Prostate gland (tissue), 2 donors: ENCODE measurements around the gene VAC14.

ENCODE experiments used
- POLR2A ChIP-seq: fragments of 450-650 bp; IDR thresholded peaks from one replicate; pipeline ENCODE4 v1.6.1; 2016; ENCODE audit warnings: antibody characterized with exemption, mild to moderate bottlenecking
- POLR2AphosphoS5 ChIP-seq: sonication (generic); formaldehyde crosslinking; IDR thresholded peaks from one replicate; pipeline ENCODE4 v1.6.1; 2017; ENCODE audit warnings: antibody characterized with exemption
- TF ChIP-seq, protein P1 (sequence below), 4 experiments: fragments of 200-600 bp in 2 of 4; fragments of 450-650 bp in 2 of 4; sonication (generic) in 2 of 4; IDR thresholded peaks; 1 replicate in 3 of 4; 2 replicates in 1 of 4; pipeline ENCODE4 v1.5.1; 2016 to 2019; ENCODE audit warnings: antibody characterized with exemption in 4 of 4, mild to moderate bottlenecking in 2 of 4, moderate library complexity in 2 of 4

- TF ChIP-seq, protein P1, sequence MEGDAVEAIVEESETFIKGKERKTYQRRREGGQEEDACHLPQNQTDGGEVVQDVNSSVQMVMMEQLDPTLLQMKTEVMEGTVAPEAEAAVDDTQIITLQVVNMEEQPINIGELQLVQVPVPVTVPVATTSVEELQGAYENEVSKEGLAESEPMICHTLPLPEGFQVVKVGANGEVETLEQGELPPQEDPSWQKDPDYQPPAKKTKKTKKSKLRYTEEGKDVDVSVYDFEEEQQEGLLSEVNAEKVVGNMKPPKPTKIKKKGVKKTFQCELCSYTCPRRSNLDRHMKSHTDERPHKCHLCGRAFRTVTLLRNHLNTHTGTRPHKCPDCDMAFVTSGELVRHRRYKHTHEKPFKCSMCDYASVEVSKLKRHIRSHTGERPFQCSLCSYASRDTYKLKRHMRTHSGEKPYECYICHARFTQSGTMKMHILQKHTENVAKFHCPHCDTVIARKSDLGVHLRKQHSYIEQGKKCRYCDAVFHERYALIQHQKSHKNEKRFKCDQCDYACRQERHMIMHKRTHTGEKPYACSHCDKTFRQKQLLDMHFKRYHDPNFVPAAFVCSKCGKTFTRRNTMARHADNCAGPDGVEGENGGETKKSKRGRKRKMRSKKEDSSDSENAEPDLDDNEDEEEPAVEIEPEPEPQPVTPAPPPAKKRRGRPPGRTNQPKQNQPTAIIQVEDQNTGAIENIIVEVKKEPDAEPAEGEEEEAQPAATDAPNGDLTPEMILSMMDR (IDR thresholded peaks at IDR 0.05), result no peak
- no peak for TF ChIP-seq POLR2AphosphoS5
- no peak for TF ChIP-seq POLR2A
These were observed 161.9 kb downstream of the VAC14 start for GRCh38 chr16:70638814-70639792.
